Testis (tissue), 2 donors: ENCODE results near the gene IL1B.

Experiments used
- CTCF ChIP-seq, 3 experiments: fragments of 450-650 bp in 2 of 3; fragments of 200-600 bp in 1 of 3; sonication (generic) in 1 of 3; IDR thresholded peaks; one replicate each; pipeline ENCODE4 v1.5.1; 2016 to 2019; ENCODE audit warnings: antibody characterized with exemption in 3 of 3, mild to moderate bottlenecking in 2 of 3, moderate library complexity in 1 of 3
- POLR2A ChIP-seq: fragments of 450-650 bp; IDR thresholded peaks from one replicate; pipeline ENCODE4 v1.6.1; 2017; ENCODE audit warnings: antibody characterized with exemption, mild to moderate bottlenecking, moderate library complexity

GRCh38 chr2:112795774-112796173, 40.8 kb downstream of the IL1B start:
- no peak for TF ChIP-seq CTCF (IDR thresholded peaks at IDR 0.05)
- no peak for TF ChIP-seq POLR2A
